T-helper 1 cell treated with Interleukin-12 subunit alpha and Interleukin-12 subunit beta and Interleukin-4 antibody, amounts not matched to agents 30 μg/mL and 1 μg/mL, for 36 hours (primary cell): Measurements from ENCODE around the gene PTPRD.
"Not testable (repeated sequence)": the region's sequence is repeated elsewhere in the genome, so short reads cannot be mapped to it uniquely, and the experiment has no call there.

Source experiments
- H3K27ac Mint-ChIP-seq: one replicate; pipeline ENCODE4 v1.8.0; 2021; ENCODE audit warnings: mild to moderate bottlenecking, mixed read lengths
- H3K27me3 Mint-ChIP-seq: one replicate; pipeline ENCODE4 v1.8.0; 2021; ENCODE audit warnings: low read depth, mixed read lengths
- H3K36me3 Mint-ChIP-seq: one replicate; pipeline ENCODE4 v1.8.0; 2021; ENCODE audit warnings: low read depth, mixed read lengths
- H3K4me1 Mint-ChIP-seq: one replicate; pipeline ENCODE4 v1.8.0; 2021; ENCODE audit warnings: low read depth, mixed read lengths
- H3K4me3 Mint-ChIP-seq: one replicate; pipeline ENCODE4 v1.8.0; 2021; ENCODE audit warnings: mild to moderate bottlenecking, moderate library complexity, mixed read lengths
- H3K9me3 Mint-ChIP-seq: one replicate; pipeline ENCODE4 v1.8.0; 2021; ENCODE audit warnings: mixed read lengths

Gene PTPRD

DNA sequence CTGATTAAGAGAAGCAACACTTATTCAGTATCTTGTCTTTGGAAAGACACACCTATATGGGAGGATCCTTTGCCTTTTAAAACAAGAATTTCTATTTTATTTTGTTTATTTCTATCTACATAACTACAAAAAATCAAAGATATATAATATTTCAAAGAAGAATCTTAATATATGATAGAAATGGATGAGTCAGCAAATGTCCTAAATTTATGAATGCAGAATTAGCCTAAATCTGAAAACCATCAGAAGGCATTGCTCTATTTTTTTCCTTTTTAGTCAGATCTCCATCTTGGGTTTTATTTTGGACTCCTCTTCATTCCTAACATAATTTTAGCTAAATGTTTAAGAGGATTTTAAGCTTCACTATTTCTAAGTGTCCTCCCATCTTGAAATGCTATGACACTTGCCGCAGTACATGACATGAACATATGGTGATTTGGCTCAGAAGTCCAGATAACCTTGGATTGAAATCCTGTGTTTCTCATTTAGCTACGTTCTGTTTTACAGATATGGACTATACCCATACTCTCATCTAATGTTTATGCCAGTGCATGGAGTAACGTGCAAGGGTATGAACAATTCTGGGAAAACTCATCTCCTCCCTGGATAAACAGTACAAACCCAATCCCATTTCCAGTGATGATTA is 1490.4 kb downstream of the PTPRD start:
- H3K36me3 Mint-ChIP-seq: no peaks in the 10 kb centered on the region
- H3K4me3 Mint-ChIP-seq: no peak overlapping the region
- H3K27me3 Mint-ChIP-seq: no peaks in the 10 kb centered on the region
- no peak overlapping the region for H3K27ac Mint-ChIP-seq
- no peaks in the 10 kb centered on the region for H3K4me1 Mint-ChIP-seq
- no peaks in the 10 kb centered on the region for H3K9me3 Mint-ChIP-seq

DNA sequence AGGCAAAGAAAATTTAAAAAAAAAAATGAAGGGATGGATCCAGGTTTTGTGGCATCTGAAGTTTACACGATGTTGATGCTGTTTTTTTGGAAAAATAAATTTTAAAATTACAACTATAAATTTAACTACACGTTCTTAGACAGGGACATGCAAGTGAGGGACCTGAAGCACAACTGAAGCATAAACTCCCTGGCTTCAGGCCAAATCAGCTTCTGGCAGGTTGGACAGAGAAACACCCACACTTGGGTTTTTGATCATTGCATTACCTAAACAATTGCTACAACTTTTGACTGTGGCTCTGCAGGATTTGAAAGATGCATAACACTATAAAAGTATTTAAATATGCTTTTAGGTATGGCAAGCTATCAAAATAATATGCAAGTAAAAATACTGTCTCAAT is 1494.9 kb downstream of the PTPRD start:
- Mint-ChIP-seq H3K36me3 (no peaks in the 10 kb centered on the region), H3K4me3 (no peak overlapping the region), H3K27ac (no peak overlapping the region), H3K4me1 (no peaks in the 10 kb centered on the region), H3K27me3 (no peaks in the 10 kb centered on the region), H3K9me3 (peaks cover 4% of the 10 kb centered on the region)

DNA sequence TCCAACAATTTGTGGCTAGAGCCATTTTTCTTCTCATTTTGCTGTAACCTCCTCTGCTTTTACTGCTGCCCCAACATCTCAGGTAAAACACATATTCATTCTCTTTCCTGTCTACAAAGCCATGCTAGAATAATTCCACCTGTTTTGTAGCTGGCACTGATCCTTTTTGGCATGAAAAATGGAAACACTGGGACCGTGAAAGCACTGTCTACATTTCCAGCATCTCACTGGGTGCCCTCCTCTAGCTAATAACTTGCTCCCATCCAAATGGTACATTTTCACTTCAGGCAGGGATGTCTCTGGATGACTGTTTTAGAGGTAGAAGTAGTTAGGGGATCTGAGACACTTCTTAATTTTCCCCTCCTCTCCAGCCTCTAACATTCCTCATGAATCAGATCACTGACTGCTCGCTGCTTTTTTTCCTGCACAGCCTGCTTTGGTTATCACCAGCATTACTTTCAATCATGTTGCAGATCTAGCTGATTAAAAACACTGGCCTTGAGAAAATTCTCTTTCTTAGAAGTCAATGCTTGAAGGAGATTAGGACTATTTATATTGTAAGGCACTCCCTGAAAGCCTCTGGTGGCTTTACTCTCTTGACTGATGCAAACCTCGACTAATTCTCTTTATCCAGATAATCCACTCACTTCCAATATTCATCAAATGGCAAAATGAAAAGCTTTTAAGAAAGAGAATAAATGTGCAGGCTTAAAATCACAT is 1500.6 kb downstream of the PTPRD start:
- H3K27me3 Mint-ChIP-seq: no peaks in the 10 kb centered on the region

DNA sequence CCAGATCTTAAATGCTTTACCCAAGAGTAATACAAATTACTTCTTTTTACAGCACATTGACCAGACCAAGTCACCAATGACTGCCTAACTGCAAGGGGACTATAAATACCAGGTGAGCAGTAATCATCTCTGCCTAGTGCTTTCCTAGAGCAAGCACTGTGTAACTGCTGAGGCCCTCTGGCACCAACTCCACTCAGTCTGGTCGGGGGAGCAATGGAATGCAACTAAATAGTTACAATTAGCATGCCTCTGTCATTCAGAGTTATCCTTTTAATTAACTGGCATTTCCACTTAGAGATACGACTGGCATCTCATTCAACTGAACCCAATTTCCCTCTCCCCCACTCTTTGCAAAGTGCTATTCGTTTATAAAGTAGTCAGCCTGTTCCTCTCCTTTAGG is 1504.2 kb downstream of the PTPRD start:
- no peak overlapping the region for H3K27ac Mint-ChIP-seq
- no peaks in the 10 kb centered on the region for H3K9me3 Mint-ChIP-seq
- H3K4me3 Mint-ChIP-seq: no peak overlapping the region
- no peaks in the 10 kb centered on the region for H3K4me1 Mint-ChIP-seq
- H3K36me3 Mint-ChIP-seq: no peaks in the 10 kb centered on the region
- H3K27me3 Mint-ChIP-seq: no peaks in the 10 kb centered on the region

More for the DNA sequence above, 1500.6 kb downstream of the PTPRD start:
- Mint-ChIP-seq H3K27ac (no peak overlapping the region), H3K9me3 (peaks cover 4% of the 10 kb centered on the region), H3K4me3 (no peak overlapping the region), H3K4me1 (no peaks in the 10 kb centered on the region), H3K36me3 (no peaks in the 10 kb centered on the region)

DNA sequence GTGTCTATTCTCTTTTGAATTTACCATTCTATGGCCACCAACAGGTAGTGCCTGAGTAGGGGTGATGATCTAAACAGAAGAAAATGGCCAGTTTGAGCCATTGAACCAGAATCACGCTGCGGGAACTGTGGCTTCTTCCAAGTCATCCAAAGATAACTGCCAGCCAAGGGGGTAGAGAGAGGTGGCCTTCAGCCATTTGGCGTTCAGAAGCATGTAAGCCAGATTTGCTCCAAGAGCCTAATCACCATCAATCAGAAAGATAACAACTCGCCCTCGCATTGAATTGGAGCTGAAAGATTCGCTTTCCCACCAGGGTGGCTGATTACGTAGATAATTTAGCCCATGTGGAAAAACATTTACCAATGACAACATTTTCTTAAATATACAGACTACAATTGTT is 1510.5 kb downstream of the PTPRD start:
- no peak overlapping the region for H3K4me3 Mint-ChIP-seq
- H3K36me3 Mint-ChIP-seq: no peaks in the 10 kb centered on the region
- H3K4me1 Mint-ChIP-seq: no peaks in the 10 kb centered on the region
- no peak overlapping the region for H3K27ac Mint-ChIP-seq
- no peaks in the 10 kb centered on the region for H3K9me3 Mint-ChIP-seq
- no peaks in the 10 kb centered on the region for H3K27me3 Mint-ChIP-seq

DNA sequence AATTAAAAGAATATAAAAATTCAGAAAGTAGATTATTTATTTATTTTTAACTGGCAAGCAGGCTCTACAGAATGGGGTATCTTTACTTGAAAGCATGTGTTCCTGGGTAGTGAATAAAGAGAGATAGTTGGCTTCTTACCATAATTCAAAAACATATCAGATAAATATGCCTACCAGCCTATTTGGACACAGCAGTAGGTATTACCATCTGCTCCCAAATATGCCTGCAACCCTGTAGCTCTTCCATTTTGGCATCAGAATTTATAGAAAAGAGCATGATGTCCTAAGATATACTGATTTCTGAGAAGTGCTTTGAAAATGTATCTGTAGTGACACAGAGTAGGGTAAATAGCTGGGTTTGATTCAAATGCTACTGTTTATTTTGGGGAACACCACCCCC is 1512.7 kb downstream of the PTPRD start:
- H3K27me3 Mint-ChIP-seq: no peaks in the 10 kb centered on the region
- H3K4me3 Mint-ChIP-seq: no peak overlapping the region
- H3K27ac Mint-ChIP-seq: no peak overlapping the region
- no peaks in the 10 kb centered on the region for H3K9me3 Mint-ChIP-seq
- H3K4me1 Mint-ChIP-seq: no peaks in the 10 kb centered on the region
- no peaks in the 10 kb centered on the region for H3K36me3 Mint-ChIP-seq

DNA sequence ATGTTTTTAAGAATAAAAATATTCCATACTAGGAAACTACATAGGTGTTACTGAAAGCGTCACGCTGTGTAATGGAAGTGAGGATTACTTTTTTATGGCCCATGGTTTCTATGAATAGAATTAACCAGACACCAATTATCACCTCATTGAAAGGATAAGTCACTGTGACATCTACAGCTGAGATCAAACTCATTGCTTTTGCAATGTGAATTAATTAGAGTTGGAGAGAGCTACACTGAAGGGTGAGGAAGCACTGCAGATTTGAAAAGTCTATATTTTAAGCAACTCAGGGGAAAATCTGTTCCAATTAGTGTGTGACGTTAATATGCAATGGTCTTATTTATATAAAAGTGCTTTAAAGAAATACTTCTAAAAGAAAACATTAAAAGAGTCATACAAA is 1513.2 kb downstream of the PTPRD start:
- Mint-ChIP-seq H3K27ac (no peak overlapping the region), H3K4me3 (no peak overlapping the region), H3K36me3 (no peaks in the 10 kb centered on the region), H3K27me3 (no peaks in the 10 kb centered on the region), H3K9me3 (no peaks in the 10 kb centered on the region), H3K4me1 (no peaks in the 10 kb centered on the region)

DNA sequence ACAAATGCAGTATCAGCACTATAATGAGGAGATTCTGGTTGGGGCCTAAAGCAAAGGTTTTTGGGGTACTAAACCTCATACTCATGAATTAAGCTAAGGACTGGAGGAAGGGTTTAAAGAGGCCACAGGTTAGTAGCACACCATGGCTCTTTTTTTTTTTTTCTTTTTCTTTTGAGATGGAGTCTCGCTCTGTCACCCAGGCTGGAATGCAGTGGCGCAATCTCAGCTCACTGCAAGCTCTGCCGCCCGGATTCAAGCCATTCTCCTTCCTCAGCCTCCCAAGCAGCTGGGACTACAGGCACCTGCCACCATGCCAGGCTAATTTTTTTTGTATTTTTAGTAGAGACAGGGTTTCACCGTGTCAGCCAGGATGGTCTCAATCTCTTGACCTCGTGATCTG is 1515.5 kb downstream of the PTPRD start:
- not testable (repeated sequence) for H3K4me1 Mint-ChIP-seq

DNA sequence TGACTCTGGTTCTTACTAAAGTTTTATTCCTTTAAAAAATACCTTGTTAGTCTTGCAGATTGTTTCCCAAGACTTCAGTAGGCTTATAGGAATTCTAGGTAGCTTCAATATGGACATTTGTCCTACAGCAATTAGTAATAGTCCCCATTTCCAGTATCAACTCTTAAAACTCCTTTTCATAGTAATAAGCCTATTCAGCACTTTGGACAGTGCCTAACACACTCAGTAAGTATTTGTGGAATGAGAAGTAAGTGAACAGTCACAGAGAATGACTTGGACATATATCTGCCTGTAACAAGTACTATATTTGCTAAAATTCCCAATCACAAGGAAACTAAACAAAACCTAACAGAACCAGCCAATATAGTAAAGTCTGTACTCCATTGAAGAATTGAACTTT is 1521.4 kb downstream of the PTPRD start:
- Mint-ChIP-seq H3K4me1 (no peaks in the 10 kb centered on the region), H3K27me3 (no peaks in the 10 kb centered on the region), H3K9me3 (peaks cover 3% of the 10 kb centered on the region), H3K4me3 (no peak overlapping the region), H3K36me3 (no peaks in the 10 kb centered on the region), H3K27ac (no peak overlapping the region)

More for the DNA sequence above, 1515.5 kb downstream of the PTPRD start:
- H3K36me3 Mint-ChIP-seq, H3K9me3 Mint-ChIP-seq, H3K27me3 Mint-ChIP-seq, H3K27ac Mint-ChIP-seq, H3K4me3 Mint-ChIP-seq: not testable (repeated sequence)

DNA sequence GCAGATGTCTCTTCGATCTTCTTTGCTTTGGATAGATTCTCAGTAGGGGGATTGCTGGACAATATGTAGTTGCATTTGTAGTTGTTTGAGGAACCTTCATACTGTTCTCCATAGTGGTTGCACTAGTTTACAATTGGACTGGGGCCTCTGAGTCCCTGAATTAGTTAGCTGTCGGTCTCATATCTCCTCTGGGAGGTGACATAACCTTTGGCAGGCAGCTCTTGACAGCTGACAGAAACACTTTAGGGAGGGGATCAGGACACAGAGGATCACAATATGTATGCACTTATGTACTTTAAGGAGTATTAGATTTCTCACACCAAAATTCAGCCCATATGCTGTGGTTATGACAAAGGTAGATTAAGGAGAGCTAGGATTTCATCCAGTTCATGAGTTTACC is 1533.3 kb downstream of the PTPRD start:
- H3K4me1 Mint-ChIP-seq: no peaks in the 10 kb centered on the region
- no peak overlapping the region for H3K4me3 Mint-ChIP-seq
- no peaks in the 10 kb centered on the region for H3K36me3 Mint-ChIP-seq
- H3K9me3 Mint-ChIP-seq: peaks cover 28% of the 10 kb centered on the region
- no peak overlapping the region for H3K27ac Mint-ChIP-seq
- H3K27me3 Mint-ChIP-seq: no peaks in the 10 kb centered on the region

DNA sequence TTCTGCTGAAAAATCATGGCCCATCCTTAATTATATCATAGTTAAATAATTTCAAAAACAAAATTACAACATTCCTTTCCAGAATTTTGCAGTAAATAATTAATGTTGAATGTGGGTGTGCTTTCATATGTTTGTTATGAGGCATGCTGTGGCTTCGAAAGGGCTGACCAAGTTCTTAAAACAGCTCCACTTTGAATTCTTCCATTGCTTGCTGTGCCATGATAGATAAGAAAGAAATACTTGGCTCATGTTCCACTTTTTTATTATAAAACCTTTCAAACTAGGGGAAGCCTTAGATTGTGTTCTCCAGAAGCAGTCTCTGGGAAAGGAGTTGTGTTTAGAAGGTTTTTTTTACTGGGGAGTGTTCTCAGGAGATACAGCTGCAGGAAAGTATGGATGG is 1534.5 kb downstream of the PTPRD start:
- H3K4me3 Mint-ChIP-seq: no peak overlapping the region
- H3K9me3 Mint-ChIP-seq: peaks cover 28% of the 10 kb centered on the region
- H3K4me1 Mint-ChIP-seq: no peaks in the 10 kb centered on the region
- no peak overlapping the region for H3K27ac Mint-ChIP-seq
- no peaks in the 10 kb centered on the region for H3K27me3 Mint-ChIP-seq
- H3K36me3 Mint-ChIP-seq: no peaks in the 10 kb centered on the region

DNA sequence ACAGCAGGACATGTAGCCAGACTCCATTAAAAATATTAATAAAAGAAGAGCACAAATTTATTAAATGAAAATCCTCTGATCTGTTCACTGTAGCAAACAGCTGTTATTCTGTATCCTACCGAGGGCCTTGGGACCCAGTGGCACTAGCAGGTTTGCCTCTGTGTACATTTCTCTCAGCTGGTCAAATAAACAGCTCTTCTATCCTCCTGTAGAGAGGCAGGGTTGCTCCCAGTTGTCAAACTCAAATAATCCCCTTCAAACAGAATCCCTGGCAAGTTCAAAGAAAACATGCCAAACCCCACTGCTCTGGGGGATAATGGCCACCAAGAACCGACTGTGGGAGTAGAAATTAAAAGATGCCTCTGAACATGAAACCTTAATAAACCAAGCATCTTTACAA is 1551.2 kb downstream of the PTPRD start:
- Mint-ChIP-seq H3K27ac (no peak overlapping the region), H3K9me3 (peaks cover 3% of the 10 kb centered on the region), H3K4me1 (no peaks in the 10 kb centered on the region), H3K4me3 (no peak overlapping the region), H3K27me3 (no peaks in the 10 kb centered on the region), H3K36me3 (no peaks in the 10 kb centered on the region)

DNA sequence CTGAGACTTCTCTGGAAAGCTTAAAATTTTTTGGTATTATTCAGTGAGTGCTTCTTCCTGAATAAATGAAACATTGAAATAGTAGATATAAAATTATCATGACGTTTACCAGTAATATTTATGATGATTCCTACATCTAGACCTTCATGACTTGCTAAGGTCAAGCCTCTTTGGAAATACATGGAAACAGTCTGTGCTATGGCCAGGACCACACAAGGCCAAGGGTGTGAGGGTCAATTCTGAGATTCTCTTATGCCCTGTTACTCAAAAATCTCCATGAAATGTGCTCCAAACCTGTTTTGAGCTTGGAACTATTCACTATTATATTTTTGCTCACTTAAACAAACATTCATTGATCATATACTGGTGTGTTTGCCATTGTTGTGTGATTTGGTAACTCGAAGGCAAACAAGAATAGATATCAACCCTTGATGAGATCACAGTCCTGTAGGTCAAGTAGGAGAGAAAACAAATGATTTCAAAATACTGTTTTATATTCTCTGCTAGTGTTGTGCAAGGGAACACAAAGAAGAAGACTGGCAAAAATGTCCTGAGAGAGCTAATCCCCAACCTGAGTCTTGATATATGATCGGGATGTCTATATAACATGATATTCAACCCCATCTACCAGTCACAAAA is 1558.3 kb downstream of the PTPRD start:
- Mint-ChIP-seq H3K27me3 (no peaks in the 10 kb centered on the region), H3K9me3 (peaks cover 3% of the 10 kb centered on the region), H3K4me1 (no peaks in the 10 kb centered on the region), H3K36me3 (no peaks in the 10 kb centered on the region), H3K4me3 (no peak overlapping the region), H3K27ac (no peak overlapping the region)

DNA sequence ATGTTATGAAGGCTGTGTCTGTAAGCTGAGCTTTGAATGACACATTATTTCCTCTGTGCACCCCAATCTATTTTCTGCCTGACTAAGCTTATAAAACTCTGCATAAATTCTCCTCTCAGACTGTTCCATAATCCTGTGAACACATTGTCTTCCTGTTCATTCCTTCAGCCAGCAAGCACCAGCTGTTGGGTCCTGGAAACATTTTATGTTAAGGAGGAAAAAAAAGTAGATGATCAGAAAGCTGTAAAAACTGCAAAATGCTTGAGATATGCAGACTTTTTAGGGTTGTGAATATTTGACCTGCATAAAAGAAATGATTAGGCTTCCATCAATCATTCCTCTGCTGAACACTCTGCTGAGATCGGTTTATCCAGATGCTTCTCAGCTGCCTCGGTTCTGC is 1567.2 kb downstream of the PTPRD start:
- H3K4me1 Mint-ChIP-seq: no peaks in the 10 kb centered on the region
- H3K9me3 Mint-ChIP-seq: no peaks in the 10 kb centered on the region
- no peak overlapping the region for H3K4me3 Mint-ChIP-seq
- H3K27ac Mint-ChIP-seq: no peak overlapping the region
- H3K27me3 Mint-ChIP-seq: no peaks in the 10 kb centered on the region
- H3K36me3 Mint-ChIP-seq: no peaks in the 10 kb centered on the region

DNA sequence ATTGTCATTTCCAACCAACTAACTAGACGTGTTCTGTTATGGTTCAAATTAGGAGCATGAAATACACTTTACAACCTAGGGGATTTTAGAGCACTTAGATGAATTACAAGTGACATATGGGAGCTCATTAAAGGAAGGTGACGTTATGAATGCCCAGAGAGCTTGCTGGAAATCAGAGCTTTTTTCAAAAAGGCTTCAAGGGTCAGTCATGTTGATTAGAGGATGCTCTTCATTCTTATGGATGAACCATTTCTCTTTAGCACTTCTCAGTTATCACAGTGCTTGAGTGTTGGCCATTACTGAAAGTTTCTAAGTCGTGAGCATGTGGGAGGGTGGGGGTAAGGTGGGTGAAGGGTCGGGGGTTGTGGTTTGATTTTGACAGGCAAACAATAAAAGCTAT is 1567.7 kb downstream of the PTPRD start:
- Mint-ChIP-seq H3K4me3 (no peak overlapping the region), H3K27me3 (no peaks in the 10 kb centered on the region), H3K36me3 (no peaks in the 10 kb centered on the region), H3K27ac (no peak overlapping the region), H3K4me1 (no peaks in the 10 kb centered on the region), H3K9me3 (no peaks in the 10 kb centered on the region)
